GM12801 (cell line): ENCODE results near the gene SYT10.

Experiments
- TF ChIP-seq, protein P1 (sequence below): IDR thresholded peaks from one replicate; pipeline ENCODE4 v1.5.1; 2011; ENCODE audit warnings: control low read depth; ENCODE audit not compliant: insufficient read length; ENCODE audit errors: extremely low read depth

Gene SYT10

DNA sequence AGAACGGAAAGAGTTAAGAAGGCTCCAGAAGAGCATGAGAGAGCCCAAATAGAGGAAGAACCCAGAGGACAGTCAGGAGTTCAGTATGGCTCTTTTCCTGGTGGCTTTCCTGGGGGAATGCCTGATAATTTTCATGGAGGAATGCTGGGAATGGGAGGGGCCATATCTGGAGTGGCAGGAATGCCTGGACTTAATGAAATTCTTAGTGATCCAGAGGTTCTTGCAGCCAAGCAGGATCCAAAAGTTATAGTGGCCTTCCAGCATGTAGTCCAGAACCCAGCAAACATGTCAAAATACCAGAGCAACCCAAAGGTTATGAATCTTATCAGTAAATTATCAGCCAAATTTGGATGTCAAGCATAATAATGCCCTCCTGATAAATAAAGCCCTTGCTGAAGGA is 15.5 kb upstream of the SYT10 start:
- TF ChIP-seq, protein P1, sequence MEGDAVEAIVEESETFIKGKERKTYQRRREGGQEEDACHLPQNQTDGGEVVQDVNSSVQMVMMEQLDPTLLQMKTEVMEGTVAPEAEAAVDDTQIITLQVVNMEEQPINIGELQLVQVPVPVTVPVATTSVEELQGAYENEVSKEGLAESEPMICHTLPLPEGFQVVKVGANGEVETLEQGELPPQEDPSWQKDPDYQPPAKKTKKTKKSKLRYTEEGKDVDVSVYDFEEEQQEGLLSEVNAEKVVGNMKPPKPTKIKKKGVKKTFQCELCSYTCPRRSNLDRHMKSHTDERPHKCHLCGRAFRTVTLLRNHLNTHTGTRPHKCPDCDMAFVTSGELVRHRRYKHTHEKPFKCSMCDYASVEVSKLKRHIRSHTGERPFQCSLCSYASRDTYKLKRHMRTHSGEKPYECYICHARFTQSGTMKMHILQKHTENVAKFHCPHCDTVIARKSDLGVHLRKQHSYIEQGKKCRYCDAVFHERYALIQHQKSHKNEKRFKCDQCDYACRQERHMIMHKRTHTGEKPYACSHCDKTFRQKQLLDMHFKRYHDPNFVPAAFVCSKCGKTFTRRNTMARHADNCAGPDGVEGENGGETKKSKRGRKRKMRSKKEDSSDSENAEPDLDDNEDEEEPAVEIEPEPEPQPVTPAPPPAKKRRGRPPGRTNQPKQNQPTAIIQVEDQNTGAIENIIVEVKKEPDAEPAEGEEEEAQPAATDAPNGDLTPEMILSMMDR: no peak

- TF ChIP-seq, protein P1: no peak
Measured at GRCh38 chr12:33450480-33450879, 10.9 kb upstream of the SYT10 start.

GRCh38 chr12:33440477-33440876 is 858 bp upstream of the SYT10 start:
- TF ChIP-seq, protein P1: no peak

DNA sequence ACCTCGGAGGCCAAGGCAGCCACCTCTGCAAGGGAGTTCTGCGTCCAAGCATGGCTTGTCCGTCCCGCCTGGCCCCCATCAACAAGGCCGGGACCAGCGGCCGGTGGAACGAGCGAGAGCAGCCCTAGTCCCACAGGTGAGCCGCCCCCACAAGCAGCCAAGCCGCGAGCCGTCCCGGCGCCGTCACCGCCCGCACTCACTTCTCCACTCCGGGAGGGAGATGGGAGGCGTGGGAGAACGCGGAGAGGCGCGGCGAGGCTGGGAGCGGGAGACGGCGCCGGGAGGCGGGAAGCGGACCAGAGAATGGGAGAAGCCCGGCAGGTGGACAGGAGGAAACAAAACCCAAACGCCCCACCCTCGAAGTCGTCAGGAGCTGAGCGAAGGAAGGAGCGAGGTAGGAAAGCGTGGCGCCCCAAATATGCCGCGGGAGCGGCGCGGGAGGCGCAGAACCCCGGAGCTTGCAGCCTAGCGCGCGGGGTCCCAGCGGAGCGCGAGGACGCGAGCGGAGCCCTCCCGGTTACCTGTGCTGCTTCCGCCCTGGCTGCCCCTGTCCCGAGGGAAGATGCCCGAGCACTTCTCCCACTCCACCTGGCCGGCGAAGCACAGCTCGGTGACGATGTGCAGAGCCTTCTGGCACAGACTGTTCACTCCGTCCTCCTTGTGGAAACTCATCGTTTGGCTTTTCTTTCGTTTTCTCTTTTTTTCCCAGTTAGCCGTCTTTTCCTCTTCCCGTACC is 600 bp downstream of the SYT10 start:
- TF ChIP-seq, protein P1: no peak

- TF ChIP-seq, protein P1: no peak
Measured at GRCh38 chr12:33438025-33438772, 1.4 kb downstream of the SYT10 start.

GRCh38 chr12:33437598-33437997 is 2.0 kb downstream of the SYT10 start:
- TF ChIP-seq, protein P1: no peak

DNA sequence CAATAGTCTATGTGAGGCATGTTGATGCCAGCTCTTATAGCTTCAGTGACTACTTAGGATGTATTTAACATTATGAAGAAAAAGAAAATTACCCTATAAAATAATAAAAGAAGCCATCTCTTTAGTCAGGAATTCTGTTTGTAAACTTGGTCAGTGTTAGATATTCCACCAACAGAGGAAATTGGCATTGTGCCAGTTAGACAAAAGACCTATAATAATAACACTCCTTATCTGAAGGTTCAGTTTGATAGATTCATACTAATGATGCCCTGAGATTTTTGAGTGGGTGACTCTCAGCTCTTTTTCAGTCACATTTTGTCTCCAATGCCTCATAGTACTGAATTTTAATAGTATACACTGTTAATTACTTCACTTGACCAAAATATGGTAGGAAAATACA is 6.6 kb downstream of the SYT10 start:
- TF ChIP-seq, protein P1: no peak
